GM10266 (cell line): Measurements from ENCODE around the gene ANKHD1.

Experiments
- DNase-seq: peaks from one replicate; pipeline ENCODE4 v3.0.0; 2012; ENCODE audit errors: extremely low spot score
- TF ChIP-seq, protein P1 (sequence below): IDR thresholded peaks from 2 replicates; pipeline ENCODE4 v1.5.1; 2012; ENCODE audit warnings: mild to moderate bottlenecking, low read depth; ENCODE audit not compliant: control insufficient read depth, insufficient read depth; ENCODE audit errors: missing control alignments

The ANKHD1 gene

DNA sequence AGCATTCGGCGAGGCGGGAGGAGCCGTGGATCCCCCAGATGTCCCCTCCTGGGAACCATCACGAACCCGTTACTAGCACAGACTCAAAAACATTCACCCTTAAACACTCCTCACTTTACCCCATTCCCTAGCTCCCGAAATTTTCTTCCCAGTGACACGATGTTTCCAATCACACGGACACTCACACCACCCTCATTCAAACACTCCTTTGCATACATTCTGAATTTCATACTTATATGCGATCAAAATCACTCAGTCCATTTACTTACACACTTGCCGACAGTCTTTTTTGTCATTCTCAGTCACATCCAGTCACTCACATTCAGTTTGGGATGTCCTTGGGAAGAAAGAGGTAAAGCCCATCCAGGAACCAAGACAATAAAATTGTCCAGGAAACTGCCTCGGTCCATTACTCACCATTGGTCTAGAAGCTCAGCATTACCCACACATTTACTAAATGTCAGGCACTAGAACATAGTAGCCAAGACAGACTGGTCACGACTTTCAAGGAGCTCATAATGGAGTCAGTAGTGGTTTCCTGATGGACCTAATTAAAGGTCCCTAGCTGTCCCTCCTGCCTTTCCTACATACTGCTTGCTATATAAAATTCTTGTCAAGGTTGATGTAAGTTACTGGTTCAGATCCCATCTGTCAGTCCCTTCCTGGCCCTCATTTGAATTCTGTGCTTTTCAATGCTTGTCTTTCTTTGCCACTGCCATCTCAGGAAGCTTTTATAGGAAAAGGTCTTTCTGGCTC lies 163.6 kb downstream of the ANKHD1 start:
- TF ChIP-seq, protein P1, sequence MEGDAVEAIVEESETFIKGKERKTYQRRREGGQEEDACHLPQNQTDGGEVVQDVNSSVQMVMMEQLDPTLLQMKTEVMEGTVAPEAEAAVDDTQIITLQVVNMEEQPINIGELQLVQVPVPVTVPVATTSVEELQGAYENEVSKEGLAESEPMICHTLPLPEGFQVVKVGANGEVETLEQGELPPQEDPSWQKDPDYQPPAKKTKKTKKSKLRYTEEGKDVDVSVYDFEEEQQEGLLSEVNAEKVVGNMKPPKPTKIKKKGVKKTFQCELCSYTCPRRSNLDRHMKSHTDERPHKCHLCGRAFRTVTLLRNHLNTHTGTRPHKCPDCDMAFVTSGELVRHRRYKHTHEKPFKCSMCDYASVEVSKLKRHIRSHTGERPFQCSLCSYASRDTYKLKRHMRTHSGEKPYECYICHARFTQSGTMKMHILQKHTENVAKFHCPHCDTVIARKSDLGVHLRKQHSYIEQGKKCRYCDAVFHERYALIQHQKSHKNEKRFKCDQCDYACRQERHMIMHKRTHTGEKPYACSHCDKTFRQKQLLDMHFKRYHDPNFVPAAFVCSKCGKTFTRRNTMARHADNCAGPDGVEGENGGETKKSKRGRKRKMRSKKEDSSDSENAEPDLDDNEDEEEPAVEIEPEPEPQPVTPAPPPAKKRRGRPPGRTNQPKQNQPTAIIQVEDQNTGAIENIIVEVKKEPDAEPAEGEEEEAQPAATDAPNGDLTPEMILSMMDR = no peak
- no peak for DNase-seq

- no peak for DNase-seq
- TF ChIP-seq, protein P1 = no peak
Observed at GRCh38 chr5:140565780-140566095, 164.1 kb downstream of the ANKHD1 start.

GRCh38 chr5:140566665-140567064 lies 165.0 kb downstream of the ANKHD1 start:
- no peak for DNase-seq
- TF ChIP-seq, protein P1 = no peak

DNA sequence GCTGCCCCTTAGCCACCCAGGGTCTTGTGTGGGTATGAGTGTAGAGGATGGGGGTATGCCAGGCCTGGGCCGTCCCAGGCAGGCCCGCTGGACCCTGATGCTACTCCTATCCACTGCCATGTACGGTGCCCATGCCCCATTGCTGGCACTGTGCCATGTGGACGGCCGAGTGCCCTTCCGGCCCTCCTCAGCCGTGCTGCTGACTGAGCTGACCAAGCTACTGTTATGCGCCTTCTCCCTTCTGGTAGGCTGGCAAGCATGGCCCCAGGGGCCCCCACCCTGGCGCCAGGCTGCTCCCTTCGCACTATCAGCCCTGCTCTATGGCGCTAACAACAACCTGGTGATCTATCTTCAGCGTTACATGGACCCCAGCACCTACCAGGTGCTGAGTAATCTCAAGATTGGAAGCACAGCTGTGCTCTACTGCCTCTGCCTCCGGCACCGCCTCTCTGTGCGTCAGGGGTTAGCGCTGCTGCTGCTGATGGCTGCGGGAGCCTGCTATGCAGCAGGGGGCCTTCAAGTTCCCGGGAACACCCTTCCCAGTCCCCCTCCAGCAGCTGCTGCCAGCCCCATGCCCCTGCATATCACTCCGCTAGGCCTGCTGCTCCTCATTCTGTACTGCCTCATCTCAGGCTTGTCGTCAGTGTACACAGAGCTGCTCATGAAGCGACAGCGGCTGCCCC lies 165.6 kb downstream of the ANKHD1 start:
- TF ChIP-seq, protein P1 = no peak
- no peak for DNase-seq

- TF ChIP-seq, protein P1 = no peak
- DNase-seq = no peak
Observed at GRCh38 chr5:140567871-140568270, 166.2 kb downstream of the ANKHD1 start.

DNA sequence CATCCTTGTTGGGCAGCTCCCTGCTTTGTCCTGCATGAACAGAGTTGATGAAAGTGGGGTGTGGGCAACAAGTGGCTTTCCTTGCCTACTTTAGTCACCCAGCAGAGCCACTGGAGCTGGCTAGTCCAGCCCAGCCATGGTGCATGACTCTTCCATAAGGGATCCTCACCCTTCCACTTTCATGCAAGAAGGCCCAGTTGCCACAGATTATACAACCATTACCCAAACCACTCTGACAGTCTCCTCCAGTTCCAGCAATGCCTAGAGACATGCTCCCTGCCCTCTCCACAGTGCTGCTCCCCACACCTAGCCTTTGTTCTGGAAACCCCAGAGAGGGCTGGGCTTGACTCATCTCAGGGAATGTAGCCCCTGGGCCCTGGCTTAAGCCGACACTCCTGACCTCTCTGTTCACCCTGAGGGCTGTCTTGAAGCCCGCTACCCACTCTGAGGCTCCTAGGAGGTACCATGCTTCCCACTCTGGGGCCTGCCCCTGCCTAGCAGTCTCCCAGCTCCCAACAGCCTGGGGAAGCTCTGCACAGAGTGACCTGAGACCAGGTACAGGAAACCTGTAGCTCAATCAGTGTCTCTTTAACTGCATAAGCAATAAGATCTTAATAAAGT lies 166.9 kb downstream of the ANKHD1 start:
- DNase-seq = no peak
- TF ChIP-seq, protein P1 = no peak

GRCh38 chr5:140569197-140569596 lies 167.6 kb downstream of the ANKHD1 start:
- DNase-seq = peak; percentile 54
- TF ChIP-seq, protein P1 = no peak
